NCI-H2227 (cell line): ENCODE data around the gene CYP4F8.
A peak's percentile ranks its signal among the peaks of the same experiment; 100 is the strongest.
"Not testable (repeated sequence)": the region's sequence is repeated elsewhere in the genome, so short reads cannot be mapped to it uniquely, and the experiment has no call there.

Source experiments
- DNase-seq: peaks from one replicate; lab custom pipeline; 2025; ENCODE audit not compliant: unreplicated experiment; lab: John Stamatoyannopoulos, UW

CYP4F8 gene, protein sequence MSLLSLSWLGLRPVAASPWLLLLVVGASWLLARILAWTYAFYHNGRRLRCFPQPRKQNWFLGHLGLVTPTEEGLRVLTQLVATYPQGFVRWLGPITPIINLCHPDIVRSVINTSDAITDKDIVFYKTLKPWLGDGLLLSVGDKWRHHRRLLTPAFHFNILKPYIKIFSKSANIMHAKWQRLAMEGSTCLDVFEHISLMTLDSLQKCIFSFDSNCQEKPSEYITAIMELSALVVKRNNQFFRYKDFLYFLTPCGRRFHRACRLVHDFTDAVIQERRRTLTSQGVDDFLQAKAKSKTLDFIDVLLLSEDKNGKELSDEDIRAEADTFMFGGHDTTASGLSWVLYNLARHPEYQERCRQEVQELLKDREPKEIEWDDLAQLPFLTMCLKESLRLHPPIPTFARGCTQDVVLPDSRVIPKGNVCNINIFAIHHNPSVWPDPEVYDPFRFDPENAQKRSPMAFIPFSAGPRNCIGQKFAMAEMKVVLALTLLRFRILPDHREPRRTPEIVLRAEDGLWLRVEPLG

DNA sequence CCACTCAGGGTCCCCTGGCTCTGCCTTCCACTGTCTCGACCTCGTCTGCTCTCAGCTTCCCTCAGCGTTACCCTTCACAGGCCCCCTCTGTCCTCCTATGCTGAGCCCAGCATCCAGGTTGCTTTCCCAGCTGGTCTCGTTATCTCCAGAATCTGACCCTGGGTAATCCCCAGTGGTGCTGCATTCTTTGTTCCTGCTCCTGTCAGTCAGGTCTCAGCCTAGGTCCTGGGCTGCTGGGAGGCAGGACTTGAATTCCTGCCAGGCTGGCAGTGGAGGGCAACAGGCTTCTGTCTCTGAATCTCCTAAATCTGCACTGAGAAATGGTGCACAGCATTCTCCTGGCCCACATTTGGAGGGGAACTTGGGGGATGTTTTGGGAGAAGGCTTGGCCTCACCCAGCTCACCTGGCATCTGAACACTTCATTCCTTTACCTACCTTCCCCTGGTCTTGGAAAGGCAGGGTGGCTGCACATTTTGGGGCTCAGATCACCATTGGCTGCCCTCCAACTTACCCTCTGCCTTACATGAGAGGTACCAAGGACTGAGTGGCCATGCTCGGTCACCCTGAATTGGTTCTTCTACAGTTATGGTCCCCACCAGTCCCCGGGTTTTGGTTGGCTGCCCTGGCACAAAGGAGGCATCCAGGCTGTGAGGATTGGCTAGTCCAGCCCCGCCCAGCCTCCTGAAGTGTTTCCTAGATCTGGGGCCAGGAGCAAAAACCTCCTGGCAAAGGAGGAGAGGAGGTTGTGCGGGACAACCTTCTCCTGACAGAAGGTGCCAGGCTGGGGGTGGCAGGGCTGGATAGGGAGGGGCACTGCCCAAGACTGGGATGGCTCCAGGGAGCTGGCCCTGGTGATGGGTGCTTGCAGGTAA lies at the start of gene CYP4F8:
CYP4F8 (plus strand) TSS at position 712 of the 873 bp plus-strand sequence. CDS start 399 bp downstream, outside the sequence.
- DNase-seq, result no peak

DNA sequence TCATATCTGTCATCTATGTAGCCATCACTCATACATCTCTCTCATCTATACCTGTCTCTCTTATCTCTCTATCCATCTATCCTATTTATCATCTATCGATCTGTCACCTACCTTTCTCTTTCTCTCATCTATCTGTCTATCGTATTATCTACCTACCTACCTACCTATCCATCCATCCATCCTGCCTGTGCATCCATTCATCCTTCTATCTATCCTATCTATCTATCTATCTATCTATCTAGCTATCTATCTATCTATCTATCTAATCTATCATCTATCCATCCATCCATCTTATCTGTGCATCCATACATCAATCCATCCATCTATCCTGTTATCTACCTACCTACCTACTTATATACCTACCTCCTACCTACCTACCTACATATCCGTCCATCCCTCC lies 44.6 kb upstream of the CYP4F8 start:
- no peak for DNase-seq

DNA sequence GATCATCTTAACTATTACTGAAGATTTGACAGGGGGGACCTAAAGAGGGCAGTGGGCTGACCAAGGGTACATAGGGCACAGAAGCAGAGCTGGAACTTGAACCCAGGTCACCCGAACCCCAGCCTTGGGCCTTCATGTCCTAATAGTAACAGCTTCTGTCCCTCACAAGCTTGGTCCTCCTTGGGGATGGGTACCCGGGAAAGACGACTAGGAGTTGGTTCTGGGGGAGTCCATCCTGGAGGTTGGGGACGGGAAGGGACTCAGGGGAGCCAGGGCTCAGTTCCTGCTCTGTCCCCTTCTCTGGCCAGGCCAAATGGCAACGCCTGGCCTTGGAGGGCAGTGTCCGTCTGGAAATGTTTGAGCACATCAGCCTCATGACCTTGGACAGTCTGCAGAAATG lies 39.6 kb upstream of the CYP4F8 start:
- DNase-seq, result no peak

DNA sequence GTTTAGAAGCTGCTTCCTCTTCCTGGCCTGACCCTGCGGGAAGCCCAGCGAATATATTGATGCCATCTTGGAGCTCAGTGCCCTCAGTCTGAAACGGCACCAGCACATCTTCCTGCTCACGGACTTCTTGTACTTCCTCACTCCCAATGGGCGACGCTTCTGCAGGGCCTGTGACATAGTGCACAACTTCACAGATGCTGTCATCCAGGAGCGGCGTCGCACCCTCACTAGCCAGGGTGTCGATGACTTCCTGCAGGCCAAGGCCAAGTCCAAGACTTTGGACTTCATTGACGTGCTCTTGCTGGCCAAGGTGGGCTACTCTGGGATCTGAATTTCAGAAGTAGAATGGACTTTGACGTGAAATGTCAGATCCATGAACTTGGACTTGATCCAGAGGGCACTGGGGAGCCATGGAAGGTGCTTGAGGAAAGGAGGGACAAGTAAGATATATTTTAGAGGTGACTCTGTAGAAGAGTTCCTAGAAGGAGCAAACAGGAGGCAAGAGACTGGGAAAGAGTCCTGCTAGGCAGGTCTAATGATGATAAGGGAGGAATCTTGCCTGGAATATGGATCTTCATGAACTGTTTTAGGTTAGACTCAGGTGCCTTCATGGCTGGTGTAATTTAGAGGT lies 38.4 kb upstream of the CYP4F8 start:
- DNase-seq, result no peak

DNA sequence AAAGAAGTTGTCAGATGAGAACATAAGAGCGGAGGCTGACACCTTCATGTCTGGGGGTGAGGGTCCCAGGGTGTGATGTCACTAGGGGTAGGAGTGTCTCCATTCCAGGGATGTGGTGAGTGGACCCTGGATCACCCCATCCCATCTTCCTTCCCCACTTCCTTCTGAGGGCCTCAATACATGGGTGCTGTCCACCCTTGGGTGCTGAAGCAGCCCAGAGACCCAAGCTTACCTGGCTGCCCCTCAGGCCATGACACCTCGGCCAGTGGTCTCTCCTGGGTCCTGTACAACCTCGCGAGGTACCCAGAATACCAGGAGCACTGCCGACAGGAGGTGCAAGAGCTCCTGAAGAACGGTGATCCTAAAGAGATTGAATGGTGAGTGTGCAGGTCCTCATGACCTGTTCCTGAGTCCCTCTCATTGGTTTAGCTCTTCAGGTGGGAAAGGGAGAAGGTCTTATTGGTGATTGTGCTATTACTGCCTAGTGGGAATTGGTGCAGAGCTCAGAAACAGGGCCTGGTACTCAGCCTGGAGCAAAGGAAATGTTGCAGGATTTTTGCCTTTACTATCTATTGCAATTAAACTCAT lies 37.7 kb upstream of the CYP4F8 start:
- DNase-seq, result no peak

DNA sequence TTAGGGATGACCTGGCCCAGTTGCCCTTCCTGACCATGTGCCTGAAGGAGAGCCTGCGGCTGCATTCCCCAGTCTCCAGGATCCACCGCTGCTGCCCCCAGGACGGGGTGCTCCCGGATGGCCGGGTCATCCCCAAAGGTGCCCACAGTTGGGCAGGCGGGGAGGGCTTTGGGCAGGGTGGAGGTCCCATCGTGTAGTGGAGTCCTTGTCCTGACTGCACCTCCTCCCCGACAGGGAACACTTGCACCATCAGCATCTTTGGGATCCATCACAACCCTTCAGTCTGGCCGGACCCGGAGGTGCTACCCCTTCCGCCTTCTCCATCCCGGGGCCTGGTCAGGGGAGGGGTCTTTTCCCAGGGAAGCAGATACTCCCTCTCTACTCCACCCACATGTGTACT lies 31.7 kb upstream of the CYP4F8 start:
- no peak for DNase-seq

DNA sequence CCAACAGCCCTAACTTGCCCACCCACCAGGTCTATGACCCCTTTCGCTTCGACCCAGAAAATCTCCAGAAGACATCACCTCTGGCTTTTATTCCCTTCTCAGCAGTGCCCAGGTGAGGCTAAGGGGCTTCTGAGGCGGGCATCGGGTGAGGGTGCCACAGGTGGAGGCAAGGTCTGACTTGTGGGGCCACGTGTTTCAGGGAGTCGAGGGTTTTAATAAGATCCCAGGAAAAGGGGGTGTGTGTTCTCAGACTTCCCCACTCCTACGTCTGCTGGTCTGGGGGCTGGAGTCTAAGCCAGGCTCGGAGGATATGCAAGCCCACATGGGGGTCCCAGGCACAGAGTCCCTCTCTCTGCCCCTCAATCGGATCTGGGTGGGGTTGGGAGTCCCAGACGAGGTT lies 30.9 kb upstream of the CYP4F8 start:
- no peak for DNase-seq

DNA sequence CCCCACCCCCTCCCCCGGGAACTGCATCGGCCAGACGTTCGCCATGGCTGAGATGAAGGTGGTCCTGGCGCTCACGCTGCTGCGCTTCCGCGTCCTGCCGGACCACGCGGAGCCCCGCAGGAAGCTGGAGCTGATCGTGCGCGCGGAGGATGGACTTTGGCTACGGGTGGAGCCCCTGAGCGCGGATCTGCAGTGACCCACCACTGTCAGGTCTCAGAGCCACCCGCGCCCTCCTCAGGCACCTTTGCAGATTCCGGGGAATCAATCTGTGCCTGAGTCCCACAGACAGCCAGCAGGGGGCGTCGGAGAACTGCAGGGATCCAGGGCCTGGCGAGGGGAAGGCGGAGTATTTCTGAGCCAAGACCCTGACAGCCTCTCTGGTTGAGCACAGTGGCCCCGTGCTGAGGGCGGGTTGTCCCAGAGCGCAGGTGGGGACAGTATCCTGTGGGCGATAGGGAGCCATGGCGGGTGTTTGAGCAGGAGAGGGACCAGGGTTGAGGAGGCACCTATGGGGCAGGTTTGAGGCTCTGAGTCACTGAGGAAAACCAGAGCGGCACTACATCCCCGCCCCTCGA lies 30.4 kb upstream of the CYP4F8 start:
- DNase-seq, result peak; percentile 14

DNA sequence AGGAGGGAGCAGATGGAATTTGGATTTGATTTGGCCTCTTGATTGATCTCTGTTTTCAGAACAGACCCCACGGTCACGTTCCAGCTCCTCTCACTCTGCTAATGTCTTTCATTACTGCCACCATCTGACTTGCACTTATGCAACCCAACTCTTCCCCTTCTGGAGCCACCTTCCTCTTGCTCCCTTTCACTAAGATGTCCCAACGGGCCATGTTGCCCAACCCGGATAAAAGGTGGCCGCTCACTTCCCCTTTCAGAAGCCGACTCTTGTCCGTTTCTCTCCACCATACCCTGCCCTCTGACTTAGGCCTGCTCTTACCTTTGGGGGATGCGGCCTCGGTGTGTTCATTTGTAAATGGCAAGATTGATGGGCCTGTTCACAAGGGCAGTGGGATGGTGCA lies 27.4 kb upstream of the CYP4F8 start:
- no peak for DNase-seq

DNA sequence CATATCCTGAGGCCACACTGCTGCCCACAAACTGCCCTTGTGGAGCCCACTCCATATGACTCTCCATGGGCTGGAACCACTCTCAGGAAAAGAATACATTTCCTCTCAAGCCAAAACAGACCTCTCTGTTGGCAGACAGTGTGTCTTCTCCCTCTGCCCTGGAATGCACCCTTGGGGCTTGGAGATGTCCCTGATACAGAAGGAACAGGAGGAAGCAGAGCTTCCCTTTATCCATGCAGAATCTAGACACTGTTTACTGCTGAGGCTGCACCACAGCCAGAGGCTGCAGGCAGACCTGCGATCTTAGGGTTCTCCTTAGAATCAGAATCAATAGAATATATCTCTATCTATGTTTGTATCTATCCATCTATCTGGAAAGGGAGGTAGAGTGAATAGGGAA lies 26.8 kb upstream of the CYP4F8 start:
- DNase-seq, result no peak

DNA sequence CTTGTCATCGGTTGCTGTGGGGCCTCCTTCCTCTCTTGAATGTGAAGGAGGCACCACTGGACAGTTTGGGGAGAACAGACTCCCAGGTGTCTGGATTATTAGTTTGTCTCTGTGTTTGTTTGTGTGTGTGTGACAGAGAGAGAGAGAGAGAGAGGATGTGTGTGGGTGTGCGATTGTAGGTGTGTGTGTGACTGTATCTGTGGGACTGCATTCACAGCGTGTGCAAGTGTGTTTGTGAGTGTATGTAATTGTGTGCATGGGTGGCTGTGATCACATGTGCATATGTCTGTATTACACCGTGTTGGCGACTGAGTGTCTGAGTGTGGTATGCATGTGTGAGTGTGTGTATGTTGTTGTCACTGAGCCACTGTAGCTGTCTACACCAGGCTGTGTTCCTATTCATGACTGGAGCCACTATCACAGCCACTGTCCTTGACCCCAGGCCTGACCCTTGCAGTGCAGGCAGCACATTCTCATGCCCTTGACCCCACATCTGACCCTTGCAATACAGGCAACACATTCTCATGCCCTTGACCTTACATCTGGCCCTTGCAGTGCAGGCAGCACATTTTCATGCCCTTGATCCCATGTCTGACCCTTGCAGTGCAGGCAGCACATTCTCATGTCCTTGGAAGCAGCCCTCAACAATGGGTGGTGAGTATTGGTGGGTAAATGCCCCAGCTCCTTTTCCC lies 25.1 kb upstream of the CYP4F8 start:
- no peak for DNase-seq

DNA sequence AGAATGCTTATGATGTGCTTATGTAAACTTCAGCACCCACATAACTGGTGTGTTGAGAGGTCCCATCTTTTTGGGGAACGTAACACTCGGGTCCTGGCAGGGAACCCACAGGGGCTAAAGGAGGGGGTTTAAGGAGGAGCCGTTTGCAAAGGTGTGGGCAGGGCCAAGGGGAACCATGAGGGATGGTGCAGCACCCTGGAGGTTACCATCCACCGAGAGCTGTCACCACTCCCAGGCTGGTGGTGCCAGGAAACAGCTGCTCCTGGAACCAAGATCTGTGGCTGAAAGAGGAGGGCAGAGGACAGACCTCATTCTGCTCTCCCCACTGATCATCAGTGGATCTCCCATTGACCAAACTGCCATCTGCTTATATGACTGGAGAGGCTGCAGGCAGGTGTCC lies 23.2 kb upstream of the CYP4F8 start:
- no peak for DNase-seq

DNA sequence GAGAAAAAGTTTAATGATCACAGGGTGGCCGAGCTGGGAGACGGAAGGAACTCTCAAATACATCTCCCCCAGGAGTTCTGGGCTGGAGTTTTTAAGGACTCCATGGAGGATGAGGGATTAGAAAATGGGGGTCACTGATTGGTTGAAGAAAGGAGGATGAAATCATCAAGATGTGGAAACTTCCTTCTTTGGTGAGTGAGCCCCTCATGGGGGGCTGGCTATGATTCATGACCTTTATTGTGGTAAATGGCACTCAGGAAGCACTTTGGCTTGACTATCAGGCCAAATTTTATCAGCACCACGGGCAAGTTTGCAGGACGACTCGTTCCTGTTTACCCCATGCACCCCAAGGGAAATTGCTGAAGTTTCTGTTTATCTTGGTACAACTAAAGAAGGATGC lies 22.5 kb upstream of the CYP4F8 start:
- not testable (repeated sequence) for DNase-seq

DNA sequence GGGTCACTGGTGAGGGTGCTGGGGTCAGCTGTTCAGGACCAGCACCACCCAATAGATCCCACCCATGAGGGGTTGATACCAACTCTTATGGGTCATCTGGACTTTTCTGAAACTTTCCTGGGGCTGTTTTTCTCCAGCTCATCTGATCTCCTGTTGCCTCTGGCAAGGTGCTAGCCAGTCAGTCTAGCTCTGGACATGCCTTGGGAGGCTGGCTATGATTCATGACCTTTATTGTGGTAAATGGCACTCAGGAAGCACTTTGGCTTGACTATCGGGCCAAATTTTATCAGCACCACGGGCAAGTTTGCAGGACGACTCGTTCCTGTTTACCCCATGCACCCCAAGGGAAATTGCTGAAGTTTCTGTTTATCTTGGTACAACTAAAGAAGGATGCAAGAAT lies 21.3 kb upstream of the CYP4F8 start:
- DNase-seq, result not testable (repeated sequence)

DNA sequence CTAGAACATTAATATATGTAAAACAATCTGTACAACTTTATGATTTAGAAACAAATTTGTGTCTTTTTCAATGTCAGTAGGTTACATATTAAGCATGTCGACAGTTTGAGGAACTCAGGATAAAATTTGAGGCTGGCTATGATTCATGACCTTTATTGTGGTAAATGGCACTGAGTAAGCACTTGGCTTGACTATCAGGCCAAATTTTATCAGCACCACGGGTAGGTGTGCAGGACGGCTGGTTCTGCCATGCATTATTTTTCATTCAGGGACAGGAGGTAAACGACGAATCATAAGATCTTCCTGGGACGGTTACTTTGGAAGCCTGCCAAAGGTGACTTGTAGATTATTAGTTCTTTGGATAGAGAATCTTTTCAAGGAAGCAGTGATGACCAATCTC lies 19.9 kb upstream of the CYP4F8 start:
- DNase-seq, result no peak

DNA sequence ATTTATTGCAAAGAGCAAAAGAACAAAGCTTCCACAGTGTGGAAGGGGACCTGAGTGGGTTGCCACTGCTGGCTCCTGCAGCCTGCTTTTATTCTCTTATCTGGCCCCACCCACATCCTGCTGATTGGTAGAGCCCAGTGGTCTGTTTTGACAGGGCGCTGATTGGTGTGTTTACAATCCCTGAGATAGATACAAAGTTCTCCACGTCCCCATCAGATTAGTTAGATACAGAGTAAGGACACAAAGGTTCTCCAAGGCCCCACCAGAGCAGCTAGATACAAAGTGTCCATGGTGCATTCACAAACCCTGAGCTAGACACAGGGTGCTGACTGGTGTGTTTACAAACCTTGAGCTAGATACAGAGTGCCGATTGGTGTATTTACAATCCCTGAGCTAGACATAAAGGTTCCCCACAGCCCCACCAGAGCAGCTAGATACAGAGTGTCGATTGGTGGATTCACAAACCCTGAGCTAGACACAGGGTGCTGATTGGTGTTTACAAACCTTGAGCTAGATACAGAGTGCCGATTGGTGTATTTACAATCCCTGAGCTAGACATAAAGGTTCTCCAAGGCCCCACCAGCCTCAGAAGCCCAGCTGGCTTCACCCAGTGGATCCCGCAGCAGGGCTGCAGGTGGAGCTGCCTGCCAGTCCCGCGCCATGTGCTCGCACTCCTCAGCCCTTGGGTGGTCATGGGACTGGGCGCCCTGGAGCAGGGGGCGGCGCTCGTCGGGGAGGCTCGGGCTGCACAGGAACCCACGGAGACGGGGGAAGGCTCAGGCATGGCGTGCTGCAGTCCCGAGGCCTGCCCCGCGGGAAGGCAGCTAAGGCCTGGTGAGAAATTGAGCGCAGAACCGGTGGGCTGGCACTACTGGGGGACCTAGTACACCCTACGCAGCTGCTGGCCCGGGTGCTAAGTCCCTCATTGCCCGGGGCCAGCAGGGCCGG lies 6.8 kb upstream of the CYP4F8 start:
- not testable (repeated sequence) for DNase-seq

DNA sequence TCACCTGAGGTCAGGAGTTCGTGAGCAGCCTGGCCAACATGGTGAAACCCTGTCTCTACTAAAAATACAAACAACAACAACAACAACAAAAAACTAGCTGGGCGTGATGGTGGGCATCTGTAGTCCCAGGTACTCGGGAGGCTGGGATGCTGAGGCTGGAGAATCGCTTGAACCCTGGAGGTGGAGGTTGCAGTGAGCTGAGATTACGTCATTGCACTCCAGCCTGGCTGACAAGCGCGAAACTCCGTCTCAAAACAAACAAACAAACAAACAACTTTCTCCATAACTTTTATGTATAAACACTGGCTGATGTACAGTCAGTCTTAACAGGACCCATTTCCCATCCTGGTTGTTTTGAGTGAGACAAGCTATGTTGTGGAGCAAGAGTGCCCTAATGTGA lies 5.8 kb upstream of the CYP4F8 start:
- no peak for DNase-seq

DNA sequence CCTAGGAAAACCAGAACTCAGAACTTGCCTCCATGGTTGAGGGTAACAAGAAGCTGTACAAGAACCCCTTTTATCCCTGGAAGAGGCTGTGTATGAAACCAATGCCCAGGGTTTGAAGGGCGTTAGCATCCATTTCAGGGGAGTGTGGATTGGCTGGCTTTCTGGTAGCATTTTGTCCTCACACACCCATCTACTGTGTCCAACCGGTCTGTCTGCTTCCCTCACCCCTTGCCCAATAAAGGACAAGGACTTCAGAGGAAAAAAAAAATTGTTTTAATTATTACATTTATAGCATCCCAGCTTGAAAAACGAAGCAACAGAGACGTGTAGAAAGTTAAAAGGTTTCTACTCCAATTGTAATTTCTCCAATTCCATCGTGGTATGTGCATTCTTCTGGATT lies 2.7 kb upstream of the CYP4F8 start:
- DNase-seq, result no peak

DNA sequence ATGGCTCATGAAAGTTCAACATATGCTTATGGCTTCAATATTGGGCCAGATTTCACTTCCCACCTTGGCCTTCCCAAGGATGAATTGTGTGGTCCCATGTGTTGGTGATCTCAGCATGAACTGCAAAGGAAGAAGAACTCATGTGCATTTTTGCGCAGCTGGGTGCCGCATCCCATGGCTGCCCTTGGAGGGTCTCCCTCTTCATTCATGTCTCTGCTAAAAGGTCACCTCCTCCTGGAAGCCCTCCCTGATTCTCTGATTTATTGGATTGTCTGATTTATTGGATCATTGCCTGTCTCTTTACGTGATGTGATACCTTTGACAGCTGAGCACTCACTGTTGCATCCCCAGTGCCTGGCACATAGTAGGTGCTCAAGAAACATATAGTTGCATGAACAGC lies 1.7 kb upstream of the CYP4F8 start:
- no peak for DNase-seq
